ENCODE measurements around the gene ASB18.

ASB18 gene

DNA sequence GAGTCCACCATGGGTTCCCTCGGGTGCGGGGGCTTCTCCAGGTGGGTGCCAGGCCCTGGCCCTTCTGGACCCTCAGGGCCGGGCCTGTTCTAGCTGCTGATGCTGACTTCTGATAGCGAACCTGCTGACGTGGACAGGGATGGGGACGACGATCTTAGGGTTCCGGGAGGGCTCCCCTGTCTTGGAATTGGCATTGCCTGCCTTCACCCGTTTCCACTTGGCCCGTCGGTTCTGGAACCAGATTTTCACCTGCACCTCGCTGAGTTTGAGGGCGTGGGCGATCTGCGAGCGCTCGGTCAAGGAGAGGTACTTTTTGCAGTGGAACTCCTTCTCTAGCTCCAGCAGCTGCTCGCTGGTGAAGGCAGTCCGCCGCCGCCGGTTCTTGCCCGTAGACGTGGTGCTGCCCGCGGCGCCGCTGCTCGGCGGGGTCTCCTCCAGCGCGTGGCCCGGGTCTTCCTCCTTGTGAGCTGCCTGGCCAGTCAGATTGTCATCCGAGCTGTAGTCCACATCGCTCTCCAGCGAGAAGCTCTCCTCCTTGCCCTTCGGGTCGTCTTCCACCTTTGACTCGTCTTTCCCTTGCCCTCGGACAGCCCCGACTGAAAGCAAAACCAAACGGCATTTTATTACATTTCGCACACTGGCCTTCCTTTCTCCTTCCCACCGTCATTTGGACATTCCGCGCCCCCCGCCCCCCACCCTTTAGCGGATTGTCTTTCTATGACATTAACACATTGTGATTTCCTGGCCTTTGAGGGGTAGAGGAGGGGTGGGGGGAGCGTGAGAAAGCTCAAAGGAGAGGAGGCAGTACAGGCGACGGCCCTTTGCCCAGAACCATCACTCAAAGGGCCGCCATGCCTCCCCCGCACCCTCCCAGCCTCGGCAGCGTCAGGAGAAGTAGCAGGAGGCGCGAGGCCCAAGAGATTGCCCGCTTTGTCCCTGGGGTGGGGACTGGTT is 98.1 kb downstream of the ASB18 start:
- no peak for TF ChIP-seq CTCF (IDR thresholded peaks at IDR 0.05; ENCODE audit: low read depth, low read length)
- peak overlapping the region; percentile 77 for H3K4me3 ChIP-seq (ENCODE audit: low read depth, low read length)

GRCh38 chr2:236164925-236165841 is 99.0 kb downstream of the ASB18 start:
- peak overlapping the region; percentile 77 for H3K4me3 ChIP-seq (ENCODE audit: low read depth, low read length)
- no peak for TF ChIP-seq CTCF (IDR thresholded peaks at IDR 0.05; ENCODE audit: low read depth, low read length)

GRCh38 chr2:236164201-236164924 is 99.8 kb downstream of the ASB18 start:
- no peak for TF ChIP-seq CTCF (IDR thresholded peaks at IDR 0.05; ENCODE audit: low read depth, low read length)
- H3K4me3 ChIP-seq (ENCODE audit: low read depth, low read length), result peak overlapping the region; percentile 77

GRCh38 chr2:236163471-236164200 is 100.6 kb downstream of the ASB18 start:
- TF ChIP-seq CTCF (IDR thresholded peaks at IDR 0.05; ENCODE audit: low read depth, low read length), result no peak
- H3K4me3 ChIP-seq (ENCODE audit: low read depth, low read length), result peak overlapping the region; percentile 77

DNA sequence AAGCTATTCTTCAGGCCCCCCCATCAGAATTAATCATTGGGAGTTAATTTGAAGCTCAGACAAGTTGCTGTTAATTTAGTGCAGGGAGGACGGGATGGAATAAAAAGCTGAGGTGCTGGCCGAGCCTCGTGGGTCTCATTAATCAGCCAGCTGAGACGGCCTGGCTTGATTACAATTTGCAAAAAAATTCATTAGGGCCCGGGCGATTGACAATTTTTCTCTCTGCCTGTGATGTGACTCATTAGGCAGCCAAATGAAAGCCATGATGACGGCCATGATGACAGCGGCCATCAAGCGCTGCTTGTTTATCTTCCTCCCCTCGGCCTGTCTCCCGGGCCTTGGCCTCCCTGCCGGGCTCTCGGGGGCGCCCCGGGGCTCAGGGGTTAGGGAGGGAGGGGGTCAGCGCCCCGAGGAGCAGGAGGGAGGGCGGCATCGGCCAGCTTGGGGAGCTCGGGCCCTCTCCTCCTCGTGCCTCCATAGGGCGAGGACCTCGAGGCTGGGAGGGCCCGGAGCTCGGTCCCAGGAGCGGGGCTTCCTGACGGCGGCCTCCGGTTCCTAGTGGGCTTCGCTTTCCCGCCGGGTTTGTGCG is 101.2 kb downstream of the ASB18 start:
- peak overlapping the region; percentile 77 for H3K4me3 ChIP-seq (ENCODE audit: low read depth, low read length)
- no peak for TF ChIP-seq CTCF (IDR thresholded peaks at IDR 0.05; ENCODE audit: low read depth, low read length)

All from WI38 (cell line).